ENCODE data around the gene CD93.

- TF ChIP-seq CTCF (IDR thresholded peaks at IDR 0.05) (no peak), POLR2AphosphoS5 (IDR thresholded peaks at IDR 0.05) (no peak), POLR2A (IDR thresholded peaks at IDR 0.05) (no peak), EP300 (IDR thresholded peaks at IDR 0.05) (no peak)
Measured at GRCh38 chr20:23127506-23128279, 41.6 kb upstream of the CD93 start.
